ENCODE measurements around the gene PTPN9. TPM values are rescaled to one million over a fixed set of nuclear protein-coding genes. Genes with fewer than 3 reads are reported as not detected.
A peak's percentile ranks its signal among the peaks of the same experiment; 100 is the strongest.

The PTPN9 gene
- total and polyA plus RNA-seq, 2 of the 13 experiments (the other 11 are each of a cell fraction or from before 2014, with no cell fraction given), result 16.6 to 19.9 TPM

- TF ChIP-seq ZNF580 (CRISPR knock-in tag; IDR thresholded peaks at IDR 0.05; ENCODE audit: borderline replicate concordance, low read depth) (no peak), HOXA9 (CRISPR knock-in tag; IDR thresholded peaks at IDR 0.05; ENCODE audit: borderline replicate concordance) (no peak), DNMT1 (CRISPR knock-in tag; IDR thresholded peaks at IDR 0.05) (no peak), DRAP1 (CRISPR knock-in tag; IDR thresholded peaks at IDR 0.05) (0 out of 2 replicates have a peak, but pooled peaks have one; percentile 10), TCF12 (IDR thresholded peaks at IDR 0.05) (no peak), TCF12 (CRISPR knock-in tag; IDR thresholded peaks at IDR 0.05) (0 out of 2 replicates have a peak, but pooled peaks have one; percentile 31), XRCC5 (optimal IDR thresholded peaks at IDR 0.05; ENCODE audit: low read length) (peak; percentile 38), SAP130 (CRISPR knock-in tag; IDR thresholded peaks at IDR 0.05; ENCODE audit: low read depth) (peak; percentile 56), ARNT (IDR thresholded peaks at IDR 0.05) (no peak), MAFF (IDR thresholded peaks at IDR 0.05; ENCODE audit: low read depth, low read length) (peak; percentile 43; the same call in 1 of the 2 replicates), ATF1 (CRISPR knock-in tag; IDR thresholded peaks at IDR 0.05) (no peak), ZNF281 (CRISPR knock-in tag; IDR thresholded peaks at IDR 0.05; ENCODE audit: borderline replicate concordance) (peak; percentile 77), MED1 (CRISPR knock-in tag; IDR thresholded peaks at IDR 0.05) (peak; percentile 8; the same call in 1 of the 2 replicates), HOXA3 (CRISPR knock-in tag; IDR thresholded peaks at IDR 0.05) (no peak; the same call in 1 of the 2 replicates), ASH2L (IDR thresholded peaks at IDR 0.05; ENCODE audit: insufficient read length, low read depth, low read length) (peak; percentile 59), ZBTB10 (CRISPR knock-in tag; IDR thresholded peaks at IDR 0.05; ENCODE audit: borderline replicate concordance) (0 out of 2 replicates have a peak, but pooled peaks have one; percentile 7), ZNF775 (CRISPR knock-in tag; IDR thresholded peaks at IDR 0.05; ENCODE audit: borderline replicate concordance) (no peak), MED13 (CRISPR knock-in tag; IDR thresholded peaks at IDR 0.05) (peak; percentile 44; the same call in 1 of the 2 replicates)
- TF ChIP-seq, protein P1, sequence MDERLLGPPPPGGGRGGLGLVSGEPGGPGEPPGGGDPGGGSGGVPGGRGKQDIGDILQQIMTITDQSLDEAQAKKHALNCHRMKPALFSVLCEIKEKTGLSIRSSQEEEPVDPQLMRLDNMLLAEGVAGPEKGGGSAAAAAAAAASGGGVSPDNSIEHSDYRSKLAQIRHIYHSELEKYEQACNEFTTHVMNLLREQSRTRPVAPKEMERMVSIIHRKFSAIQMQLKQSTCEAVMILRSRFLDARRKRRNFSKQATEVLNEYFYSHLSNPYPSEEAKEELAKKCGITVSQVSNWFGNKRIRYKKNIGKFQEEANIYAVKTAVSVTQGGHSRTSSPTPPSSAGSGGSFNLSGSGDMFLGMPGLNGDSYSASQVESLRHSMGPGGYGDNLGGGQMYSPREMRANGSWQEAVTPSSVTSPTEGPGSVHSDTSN (CRISPR knock-in tag; IDR thresholded peaks at IDR 0.05), result no peak
Measured at GRCh38 chr15:75578948-75579920, at the start of gene PTPN9 (continued).

Measured in HepG2 (cell line).